ENCODE results near the gene SYCE1L. TPM values are rescaled to one million over a fixed set of nuclear protein-coding genes. Genes with fewer than 3 reads are reported as not detected.
A peak's percentile ranks its signal among the peaks of the same experiment; 100 is the strongest.

The SYCE1L gene
- total and polyA plus RNA-seq, 2 of the 4 experiments (the other 2 are of a cell fraction), result 0.10 TPM; not detected in 1

- Histone ChIP-seq H3K56ac (ENCODE audit: extremely low read depth, insufficient read depth, low read length) (no peak overlapping the region), H3K18ac (ENCODE audit: low read depth, low read length) (no peak overlapping the region), H2AK9ac (replicated peaks; ENCODE audit: low read depth, low read length, poor library complexity) (peak overlapping the region; percentile 95), H3K27me3 (ENCODE audit: control insufficient read depth, insufficient read depth, low read length) (no peaks in the 10 kb centered on the region), H3K9ac (ENCODE audit: low read depth, low read length) (peak overlapping the region; percentile 71), H3K79me1 (ENCODE audit: low read depth in 1 of 2, low read length in 2 of 2) (peaks cover 16 to 26% of the 10 kb centered on the region in 2 experiments; a peak in 3 of 4 replicates), H3K4me1 (ENCODE audit: control insufficient read depth, insufficient read depth, low read length) (no peaks in the 10 kb centered on the region), H3K23ac (ENCODE audit: low read depth, low read length) (peak overlapping the region; percentile 59; the same call in 1 of the 2 replicates), H2BK120ac (ENCODE audit: low read depth, low read length) (no peak overlapping the region), H3K4me2 (ENCODE audit: low read depth, low read length) (peak overlapping the region; percentile 92), H2BK5ac (ENCODE audit: low read depth, low read length, poor library complexity, severe bottlenecking) (no peak overlapping the region), H3K9me1 (ENCODE audit: insufficient read depth, low read length) (peaks cover 6% of the 10 kb centered on the region), H3K27ac (ENCODE audit: insufficient read depth, low read length) (peak overlapping the region; percentile 52), H4K91ac (ENCODE audit: insufficient read depth, low read depth, low read length) (peak overlapping the region; percentile 73), H2AK5ac (ENCODE audit: low read depth, low read length) (no peak overlapping the region), H3K4me3 (ENCODE audit: insufficient read depth, low read depth, low read length) (peak overlapping the region; percentile 71), H3K9me3 (ENCODE audit: control insufficient read depth, insufficient read depth, low read length) (no peaks in the 10 kb centered on the region), H2BK20ac (ENCODE audit: low read depth, low read length) (no peak overlapping the region), H2AFZ (replicated peaks; ENCODE audit: low read length, poor library complexity) (peak overlapping the region; percentile 91), H4K20me1 (ENCODE audit: insufficient read depth, low read length) (no peaks in the 10 kb centered on the region), H3K36me3 (ENCODE audit: control insufficient read depth, insufficient read depth, low read length) (peaks cover 18% of the 10 kb centered on the region), H3K4ac (ENCODE audit: low read depth, low read length) (peak overlapping the region; percentile 73), H4K5ac (ENCODE audit: low read depth, low read length) (peak overlapping the region; percentile 45; the same call in 1 of the 2 replicates), H3K14ac (replicated peaks; ENCODE audit: low read depth, low read length) (peak overlapping the region; percentile 63), H4K8ac (ENCODE audit: low read depth in 2 of 2, low read length in 2 of 2) (peak overlapping the region; percentile 11 to 79), H2BK15ac (ENCODE audit: low read depth, low read length) (no peak overlapping the region)
- ChIA-PET CTCF (no interaction called here), POLR2A (ENCODE audit: unreplicated experiment) (no interaction called here)
- ATAC-seq (ENCODE audit: low read depth) (no peak), DNase-seq (no peak)
- WGBS, 2 experiments (ENCODE audit: extremely low coverage in 2 of 2, insufficient read length in 1 of 2), result no CpG with 5 or more reads among the region's 19 CpGs
- intact Hi-C loops (cut with micrococcal nuclease) (no loop called here), dilution Hi-C loops (cut with HindIII; ENCODE audit: low sequenced_read_pairs, unreplicated experiment) (no loop called here), in situ Hi-C loops (cut with MboI; ENCODE audit: low sequenced_read_pairs) (no loop called here)
- no TSS peak for BruUV-seq (replicated peaks)
- TF ChIP-seq MAFK (IDR thresholded peaks at IDR 0.05; ENCODE audit: low read depth, low read length) (no peak), RFX5 (IDR thresholded peaks at IDR 0.05; ENCODE audit: low read depth, low read length) (no peak)
Observed at GRCh38 chr16:77190190-77190477, 9.1 kb upstream of the SYCE1L start.

Measured in IMR-90 (cell line).